HG03025 (cell line): ENCODE data around the gene ADRA2B.
"Not testable (repeated sequence)": the region's sequence is repeated elsewhere in the genome, so short reads cannot be mapped to it uniquely, and the experiment has no call there.

Source experiments
- ATAC-seq: cut with Tn5 transposase; IDR thresholded peaks from one replicate; pipeline ENCODE4 v1.9.1; 2021; ENCODE audit warnings: mild to moderate bottlenecking, moderate library complexity; ENCODE audit not compliant: unreplicated experiment, low FRiP score

The ADRA2B gene

DNA sequence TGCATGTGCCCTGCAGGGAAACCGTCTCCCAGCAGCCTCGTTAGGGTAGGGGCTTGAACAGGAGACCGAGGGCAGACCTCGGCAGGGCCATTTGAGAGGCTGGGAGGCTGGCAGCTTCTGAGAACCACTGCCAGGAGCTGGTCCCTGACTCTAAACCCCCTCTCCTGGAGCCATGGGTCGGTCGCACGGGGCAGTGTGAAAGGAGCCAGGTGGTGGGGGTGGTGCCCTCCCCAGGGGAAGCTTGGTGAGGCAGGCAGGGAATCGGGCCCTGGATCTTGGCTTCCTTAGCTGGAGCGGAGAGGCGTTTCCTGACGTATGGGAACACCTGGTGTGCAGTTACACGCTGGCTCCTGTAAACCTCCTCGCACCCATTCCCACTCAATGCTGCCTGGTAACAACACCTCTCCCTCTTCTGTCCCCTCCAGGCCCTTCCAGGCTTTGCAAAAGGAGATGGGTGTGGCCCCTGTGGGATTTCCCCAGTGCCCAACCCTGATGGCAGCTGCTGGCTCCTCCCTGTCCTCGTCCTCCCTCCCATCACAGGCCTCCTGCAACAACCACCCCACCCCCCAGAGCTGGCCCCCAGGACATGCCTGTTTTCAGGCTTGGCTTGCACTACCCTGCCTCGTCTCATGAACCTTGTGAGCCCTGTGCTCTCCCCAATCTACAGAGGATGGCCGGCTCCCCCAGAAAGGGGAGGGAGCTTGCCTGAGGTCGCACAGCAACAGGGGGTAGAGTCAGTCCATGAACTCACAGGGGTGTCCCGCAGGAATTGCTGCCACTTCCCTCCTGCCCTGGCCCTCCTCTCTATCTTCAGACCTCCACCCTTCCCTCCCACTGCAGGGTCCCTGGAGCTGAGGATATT is 24.4 kb downstream of the ADRA2B start:
- no peak for ATAC-seq

- no peak for ATAC-seq
Observed at GRCh38 chr2:96091141-96091710, 25.1 kb downstream of the ADRA2B start.

DNA sequence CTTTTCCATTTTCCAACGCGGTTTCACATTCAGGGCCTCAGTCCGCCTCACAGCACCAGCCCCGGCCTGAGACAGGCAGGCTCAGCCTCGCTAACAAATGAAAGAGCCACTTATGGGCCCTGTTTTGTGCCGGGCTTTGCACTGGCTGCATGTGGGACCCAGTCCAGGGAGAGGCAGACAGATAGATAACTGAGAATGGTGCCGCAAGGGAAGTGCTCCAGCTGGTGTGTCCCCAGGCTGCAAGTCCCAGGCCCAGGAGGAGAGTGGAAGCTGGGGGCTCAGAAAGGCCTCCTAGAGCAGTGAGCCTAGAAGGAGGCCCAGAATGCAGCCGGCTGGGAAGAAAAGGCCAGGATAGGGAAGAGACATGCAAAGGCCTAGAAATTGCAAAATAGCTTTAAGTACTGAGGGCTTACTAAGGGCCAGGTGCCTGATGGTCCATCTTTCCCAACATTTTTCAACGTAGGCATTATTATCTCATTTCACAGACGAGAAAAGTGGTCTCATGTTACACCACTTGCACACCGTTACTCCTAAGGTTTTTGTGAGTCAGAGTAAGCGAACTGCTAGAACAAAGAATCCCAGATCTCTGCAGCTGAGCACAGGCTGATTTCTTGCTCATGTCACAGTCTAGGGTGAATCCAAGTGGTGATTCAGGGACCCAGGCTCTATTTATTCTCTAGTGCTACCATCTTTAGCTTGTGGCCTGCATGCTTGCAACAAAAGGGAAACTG is 26.0 kb downstream of the ADRA2B start:
- no peak for ATAC-seq

DNA sequence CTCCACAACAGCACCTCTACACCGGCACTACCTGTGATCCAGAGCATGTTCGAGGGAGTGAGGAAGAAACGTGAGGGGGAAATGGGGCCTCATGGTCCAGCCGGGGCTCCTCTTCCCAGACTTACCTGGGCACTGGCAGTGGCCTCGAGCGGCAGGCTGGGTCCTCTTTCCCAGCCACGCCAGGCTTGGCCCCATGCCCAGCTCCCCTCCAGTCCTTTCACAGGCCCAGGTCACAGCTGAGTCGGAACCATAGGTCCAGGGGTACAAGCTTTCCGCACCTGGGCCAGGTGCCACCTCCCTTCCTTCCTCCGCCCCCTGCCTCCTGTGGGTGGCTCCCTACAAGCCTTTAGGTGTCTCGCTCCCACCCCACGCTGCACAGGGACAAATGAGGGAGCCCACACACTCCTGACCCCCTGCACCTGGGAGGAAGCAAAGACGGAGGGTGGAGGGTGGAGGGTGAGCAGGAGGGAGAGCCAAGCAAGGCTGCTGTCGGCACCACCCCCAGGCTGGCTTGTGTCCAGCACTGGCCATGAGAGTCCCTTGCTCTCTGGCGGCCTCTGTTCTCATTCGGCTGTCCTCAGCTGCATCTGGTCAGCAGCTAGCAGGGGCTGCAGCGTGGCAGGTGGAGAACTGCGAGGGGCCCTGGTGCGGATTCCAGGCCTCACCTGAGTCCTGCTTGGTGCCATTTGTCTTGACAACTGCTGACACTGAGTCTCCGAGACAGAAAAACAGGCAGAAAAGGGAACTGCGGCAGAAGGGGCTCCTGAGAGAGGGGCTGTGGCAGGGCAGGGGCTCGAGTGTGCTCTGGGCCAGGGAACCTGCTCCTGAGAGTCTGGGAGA is 26.8 kb downstream of the ADRA2B start:
- ATAC-seq: no peak

GRCh38 chr2:96088340-96089335 is 27.7 kb downstream of the ADRA2B start:
- no peak for ATAC-seq

DNA sequence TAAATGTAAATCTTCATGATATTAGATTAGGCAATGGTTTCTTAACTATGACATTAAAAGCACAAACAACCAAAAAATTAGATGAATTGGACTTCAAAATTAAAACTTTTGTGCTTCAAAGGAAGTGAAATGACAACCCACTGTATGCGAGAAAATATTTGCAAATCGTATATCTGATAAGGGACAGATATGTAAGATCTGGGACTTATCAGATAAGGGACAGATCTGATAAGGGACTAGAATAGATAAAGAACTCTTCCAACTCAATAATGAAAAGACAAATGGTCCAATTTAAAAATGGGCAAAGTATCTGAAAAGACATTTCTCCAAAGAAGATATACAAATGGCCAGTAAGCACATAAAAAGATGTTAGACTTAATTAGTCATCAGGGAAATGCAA is 29.2 kb downstream of the ADRA2B start:
- ATAC-seq: no peak

DNA sequence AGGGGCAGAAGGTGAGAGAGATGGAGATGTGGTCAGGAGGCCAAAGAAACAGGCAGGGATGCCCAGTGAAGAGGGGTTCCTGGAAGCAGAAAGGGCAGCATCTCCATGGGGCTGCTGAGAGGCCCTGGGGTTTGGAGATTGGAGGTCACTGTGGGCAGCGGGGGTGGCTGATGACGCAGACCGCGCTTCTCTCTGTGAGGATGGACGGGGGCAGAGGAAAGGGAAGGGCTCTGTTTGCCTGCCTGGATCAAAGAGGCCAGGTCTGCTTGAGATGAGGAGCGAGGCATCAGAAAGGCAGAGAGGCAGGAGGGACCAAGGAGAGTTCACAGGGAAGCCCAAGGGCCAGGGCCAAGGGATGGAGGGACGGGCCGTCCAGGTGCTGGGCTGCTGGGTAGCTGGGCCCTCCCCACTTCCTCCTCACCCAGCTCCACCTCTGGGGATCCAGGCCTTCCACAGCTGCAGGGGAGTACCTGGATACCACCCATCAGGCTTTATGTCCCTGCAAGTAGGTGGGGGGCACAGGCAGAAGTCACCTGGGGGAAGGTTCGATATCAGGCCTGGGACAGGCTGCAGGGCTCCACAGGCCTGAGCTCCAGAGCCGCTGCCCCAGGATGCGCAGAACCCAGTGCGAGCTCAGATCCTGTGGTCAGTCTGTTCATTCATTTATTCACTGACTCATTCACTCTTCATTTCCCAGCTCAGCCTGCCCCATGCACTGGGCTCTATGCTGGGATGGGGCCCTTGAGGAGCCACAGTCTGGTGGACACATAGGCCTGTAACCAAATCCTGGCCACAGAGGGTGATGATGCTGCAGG is 30.6 kb downstream of the ADRA2B start:
- no peak for ATAC-seq

DNA sequence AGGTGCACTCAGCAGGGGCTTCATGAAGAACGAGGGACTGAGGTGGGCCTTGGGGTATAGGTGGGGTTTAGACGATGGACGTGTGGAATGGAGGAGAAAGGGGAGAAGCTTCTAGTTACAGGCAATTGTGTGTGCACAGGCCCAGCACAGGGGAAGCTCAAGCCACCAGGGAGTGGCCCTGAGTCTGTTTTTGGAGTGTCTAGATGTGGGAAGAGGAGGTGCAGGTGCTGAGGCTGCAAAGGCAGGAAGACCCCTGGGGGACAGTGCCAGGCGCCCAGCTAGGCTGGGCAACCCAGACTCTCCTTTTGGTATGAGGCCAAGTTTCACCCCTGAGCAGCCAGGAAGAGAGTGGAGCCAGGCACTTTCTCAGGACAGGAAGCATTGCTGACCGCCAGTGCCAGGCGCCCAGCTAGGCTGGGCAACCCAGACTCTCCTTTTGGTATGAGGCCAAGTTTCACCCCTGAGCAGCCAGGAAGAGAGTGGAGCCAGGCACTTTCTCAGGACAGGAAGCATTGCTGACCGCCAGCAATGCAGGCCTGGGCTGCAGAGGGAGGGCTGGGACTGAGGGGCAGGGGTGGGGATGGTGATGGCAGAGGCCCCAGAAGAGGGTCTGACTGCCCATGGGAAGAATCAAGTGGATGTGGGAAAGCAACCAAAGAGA is 31.4 kb downstream of the ADRA2B start:
- ATAC-seq: not testable (repeated sequence)

DNA sequence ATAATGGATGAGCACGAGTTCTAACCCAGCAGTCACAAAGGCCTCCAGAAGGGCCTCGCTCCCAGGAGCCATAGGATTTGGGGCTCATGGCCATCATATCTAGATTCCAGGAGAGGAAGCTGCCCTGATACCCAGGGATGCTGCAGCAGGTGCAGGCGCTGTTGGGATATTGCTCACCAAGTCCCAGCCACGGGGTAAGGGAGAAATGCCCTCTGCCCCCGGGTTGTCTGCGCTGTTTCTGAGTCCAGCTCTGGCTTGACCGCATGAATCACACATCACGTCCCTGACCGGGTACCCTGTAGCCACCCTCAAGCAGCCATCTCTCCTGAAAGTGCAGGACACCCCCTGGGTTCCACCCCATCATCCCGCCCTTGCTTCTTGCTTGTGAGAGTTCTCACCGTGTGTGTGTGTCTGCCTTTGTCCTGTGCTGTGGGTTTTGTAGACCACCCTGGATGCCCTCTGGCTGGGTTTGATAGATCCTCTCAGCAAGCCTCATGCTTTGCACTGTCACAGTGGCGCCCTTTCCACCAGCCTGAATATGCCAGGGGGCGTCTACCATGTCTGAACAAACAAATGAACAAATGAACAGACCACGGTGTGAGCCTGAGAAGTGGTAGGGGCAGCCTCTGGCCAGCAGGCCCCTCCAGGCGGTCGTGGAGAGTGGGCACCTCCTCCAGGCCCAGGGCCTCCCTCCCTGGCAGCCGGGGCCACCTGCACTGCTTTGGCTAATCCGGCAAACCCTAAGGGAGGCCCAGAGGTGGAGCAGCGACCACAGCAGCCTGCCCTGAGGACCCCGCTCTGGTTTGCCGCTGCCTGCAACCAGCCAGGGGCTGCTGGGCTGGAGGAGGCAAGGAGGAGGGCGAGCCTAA is 32.1 kb downstream of the ADRA2B start:
- ATAC-seq: no peak

- ATAC-seq: no peak
Observed at GRCh38 chr2:96083064-96083939, 33.1 kb downstream of the ADRA2B start.

- no peak for ATAC-seq
Observed at GRCh38 chr2:96082211-96083063, 33.9 kb downstream of the ADRA2B start.

DNA sequence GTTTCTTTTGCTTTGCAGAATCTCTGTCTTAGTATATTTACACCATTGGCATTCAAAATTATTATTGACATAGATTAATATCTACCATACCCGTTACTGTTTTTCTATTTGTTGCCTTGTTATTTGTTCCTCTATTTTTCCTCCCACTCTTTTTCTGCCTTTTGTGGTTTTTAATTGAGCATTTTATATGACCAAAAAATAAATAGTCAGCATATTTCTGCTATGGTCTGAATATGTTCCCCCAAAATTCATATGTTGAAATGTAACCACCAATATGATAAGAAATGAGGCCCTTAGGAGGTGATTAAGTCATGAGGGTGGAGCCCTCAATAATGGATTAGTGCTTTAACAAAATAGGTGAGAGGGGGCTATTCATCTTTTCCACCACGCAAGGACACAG is 35.3 kb downstream of the ADRA2B start:
- no peak for ATAC-seq

DNA sequence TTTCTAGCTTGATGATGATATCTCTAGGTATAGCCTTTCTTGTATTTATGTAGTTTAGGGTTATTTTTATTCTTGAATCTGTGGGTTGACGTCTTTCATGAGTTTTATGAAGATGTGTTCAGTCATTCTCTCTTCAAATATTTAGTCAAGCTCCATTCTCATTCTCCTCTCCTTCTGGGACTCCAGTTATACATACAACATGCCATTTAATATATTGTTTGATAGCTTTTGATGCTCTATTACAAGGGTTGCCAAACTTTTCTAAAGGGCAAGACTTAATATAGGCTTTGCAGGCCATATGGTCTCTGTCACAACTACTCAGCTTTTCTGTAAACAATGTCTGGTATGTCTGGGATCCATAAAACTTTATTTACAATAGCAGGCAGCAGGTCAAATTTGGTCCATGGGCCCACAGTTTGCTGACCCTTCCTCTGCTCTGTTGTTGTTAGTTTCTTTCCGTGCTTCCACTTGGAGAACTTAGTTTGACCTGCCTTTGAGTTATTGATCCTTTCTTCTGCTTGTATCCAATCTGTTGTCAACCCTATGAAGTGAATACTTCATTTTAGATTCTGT is 41.1 kb downstream of the ADRA2B start:
- ATAC-seq: no peak

GRCh38 chr2:96074156-96074555 is 42.2 kb downstream of the ADRA2B start:
- no peak for ATAC-seq

DNA sequence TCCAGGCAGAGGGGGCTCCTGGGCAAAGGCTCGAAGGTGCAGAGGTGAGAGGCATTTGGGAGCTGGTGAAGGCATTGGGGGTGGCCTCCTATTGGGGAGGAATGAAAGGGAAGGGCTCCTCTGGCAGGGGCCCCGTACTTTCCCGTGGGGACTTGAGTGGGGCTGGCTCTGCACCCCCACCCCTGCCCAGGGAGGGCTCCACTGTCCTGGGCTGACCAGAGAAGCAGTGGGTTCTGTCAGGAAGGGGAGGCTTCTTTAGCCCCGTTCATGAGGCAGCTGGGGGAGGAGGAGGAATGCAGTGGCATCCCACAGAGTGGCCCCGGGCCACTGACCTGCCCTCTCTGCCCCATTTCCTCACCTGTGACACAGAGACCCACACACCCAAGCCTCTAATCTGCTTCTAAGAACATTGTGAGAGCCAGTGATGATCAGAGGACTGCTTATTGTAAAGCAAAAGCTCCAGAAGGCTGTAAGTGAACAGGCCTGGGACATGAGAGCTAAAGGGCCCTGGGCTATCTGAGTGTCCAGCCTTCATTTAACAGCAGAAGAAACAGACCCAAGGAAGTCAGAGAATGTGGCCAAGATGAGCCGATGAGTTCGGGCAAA is 43.1 kb downstream of the ADRA2B start:
- ATAC-seq: no peak
